Peyer's patch (tissue), 4 donors: ENCODE measurements around the gene GPS1. TPM values are rescaled to one million over a fixed set of nuclear protein-coding genes. Genes with fewer than 3 reads are reported as not detected.

Experiments used
- DNase-seq, 3 donors: peaks; one replicate each; pipeline ENCODE4 v3.0.0-alpha.2; 2017 to 2019
- H3K27ac ChIP-seq, 4 donors: fragments of 200-600 bp; sonication (generic); one replicate each; pipeline ENCODE4 v1.5.1; 2016 to 2019
- H3K27me3 ChIP-seq, 2 donors: fragments of 200-600 bp; sonication (generic); one replicate each; pipeline ENCODE4 v1.5.1; 2019
- H3K36me3 ChIP-seq, 3 donors: fragments of 200-600 bp; sonication (generic); one replicate each; pipeline ENCODE4 v1.5.1; 2016 to 2019
- H3K4me1 ChIP-seq, 4 donors: fragments of 200-600 bp; sonication (generic); one replicate each; pipeline ENCODE4 v1.5.1; 2016 to 2019
- H3K4me3 ChIP-seq, 4 donors: fragments of 200-600 bp; sonication (generic); 1 replicate in 3 of 4; 2 replicates in 1 of 4; pipeline ENCODE4 v1.5.1; 2016 to 2019; ENCODE audit warnings: mild to moderate bottlenecking in 1 of 4
- H3K9me3 ChIP-seq, 4 donors: fragments of 200-600 bp; sonication (generic); one replicate each; pipeline ENCODE4 v1.5.1; 2016 to 2019; ENCODE audit warnings: mild to moderate bottlenecking in 1 of 4
- POLR2A ChIP-seq, 2 donors: fragments of 450-650 bp; IDR thresholded peaks; one replicate each; pipeline ENCODE4 v1.5.1; 2017; ENCODE audit warnings: antibody characterized with exemption in 2 of 2, mild to moderate bottlenecking in 2 of 2, moderate library complexity in 2 of 2
- total RNA-seq, 4 donors: library from RNA; depleted of rRNA; stranded (reverse); fragments of >200 nt; gene quantifications; one replicate each; pipeline ENCODE4 v1.1.0, GENCODE V29; 2016
- TF ChIP-seq, protein P1 (sequence below), 6 experiments: fragments of 450-650 bp in 4 of 6; fragments of 200-600 bp in 2 of 6; sonication (generic) in 1 of 6; IDR thresholded peaks; one replicate each; pipeline ENCODE4 v1.5.1; 2017 to 2019; ENCODE audit warnings: antibody characterized with exemption in 6 of 6, mild to moderate bottlenecking in 3 of 6, moderate library complexity in 1 of 6

Gene GPS1
- total RNA-seq, 4 donors from 2014 or later, result 69.2 to 138 (median 88.5) TPM

GRCh38 chr17:82089723-82090548 is 38.2 kb downstream of the GPS1 start:
- H3K27ac ChIP-seq, result no peak overlapping the region
- no peak overlapping the region for H3K4me3 ChIP-seq
- no peaks in the 10 kb centered on the region for H3K9me3 ChIP-seq
- no peaks in the 10 kb centered on the region for H3K27me3 ChIP-seq
- H3K36me3 ChIP-seq, result peaks cover 0 to 100% (median 0%) of the 10 kb centered on the region in 3 donors
- no peak for TF ChIP-seq POLR2A (IDR thresholded peaks at IDR 0.05)
- TF ChIP-seq, protein P1, sequence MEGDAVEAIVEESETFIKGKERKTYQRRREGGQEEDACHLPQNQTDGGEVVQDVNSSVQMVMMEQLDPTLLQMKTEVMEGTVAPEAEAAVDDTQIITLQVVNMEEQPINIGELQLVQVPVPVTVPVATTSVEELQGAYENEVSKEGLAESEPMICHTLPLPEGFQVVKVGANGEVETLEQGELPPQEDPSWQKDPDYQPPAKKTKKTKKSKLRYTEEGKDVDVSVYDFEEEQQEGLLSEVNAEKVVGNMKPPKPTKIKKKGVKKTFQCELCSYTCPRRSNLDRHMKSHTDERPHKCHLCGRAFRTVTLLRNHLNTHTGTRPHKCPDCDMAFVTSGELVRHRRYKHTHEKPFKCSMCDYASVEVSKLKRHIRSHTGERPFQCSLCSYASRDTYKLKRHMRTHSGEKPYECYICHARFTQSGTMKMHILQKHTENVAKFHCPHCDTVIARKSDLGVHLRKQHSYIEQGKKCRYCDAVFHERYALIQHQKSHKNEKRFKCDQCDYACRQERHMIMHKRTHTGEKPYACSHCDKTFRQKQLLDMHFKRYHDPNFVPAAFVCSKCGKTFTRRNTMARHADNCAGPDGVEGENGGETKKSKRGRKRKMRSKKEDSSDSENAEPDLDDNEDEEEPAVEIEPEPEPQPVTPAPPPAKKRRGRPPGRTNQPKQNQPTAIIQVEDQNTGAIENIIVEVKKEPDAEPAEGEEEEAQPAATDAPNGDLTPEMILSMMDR (IDR thresholded peaks at IDR 0.05), result no peak
- no peak for DNase-seq
- H3K4me1 ChIP-seq, result no peaks in the 10 kb centered on the region

DNA sequence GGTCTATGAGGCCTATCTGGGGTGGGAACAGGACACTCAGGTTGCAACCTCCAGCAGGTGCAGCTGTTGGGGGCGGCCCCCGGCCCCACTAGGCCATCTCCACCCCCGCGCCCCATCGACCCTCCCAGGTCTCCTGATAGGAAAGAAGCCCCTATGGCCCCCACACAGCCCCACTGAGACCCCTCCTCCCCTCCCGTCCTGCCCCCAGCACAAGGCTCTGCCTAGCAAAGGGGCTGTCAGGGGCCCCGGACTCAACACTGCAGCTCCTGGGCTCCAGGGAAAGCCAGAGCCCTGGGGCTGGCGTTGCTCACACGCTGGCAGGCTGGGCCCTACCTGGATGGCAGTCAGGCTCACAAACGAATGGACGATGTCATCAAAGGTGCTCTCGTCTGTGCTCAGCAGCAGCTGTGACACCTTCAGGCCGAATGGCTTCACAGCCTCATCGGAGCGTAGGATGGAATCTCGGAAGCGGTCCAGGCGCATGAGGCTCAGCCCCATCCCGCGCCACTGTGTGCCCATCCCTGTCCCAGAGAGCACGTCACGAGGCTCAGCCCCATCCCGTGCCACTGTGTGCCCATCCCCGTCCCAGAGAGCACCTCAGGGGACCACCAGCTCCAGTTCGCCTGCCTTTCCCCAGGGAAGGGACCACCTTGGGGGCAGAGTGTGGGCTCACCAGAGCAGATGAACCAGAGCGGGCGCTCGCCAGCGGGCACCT is 39.0 kb downstream of the GPS1 start:
- H3K27ac ChIP-seq, result no peak overlapping the region
- H3K9me3 ChIP-seq, result no peaks in the 10 kb centered on the region
- H3K27me3 ChIP-seq, result no peaks in the 10 kb centered on the region
- TF ChIP-seq, protein P1 (IDR thresholded peaks at IDR 0.05), result no peak
- TF ChIP-seq POLR2A (IDR thresholded peaks at IDR 0.05), result no peak
- no peaks in the 10 kb centered on the region for H3K4me1 ChIP-seq
- no peak for DNase-seq
- H3K4me3 ChIP-seq, result no peak overlapping the region
- peaks cover 0 to 99% (median 0%) of the 10 kb centered on the region in 3 donors for H3K36me3 ChIP-seq

DNA sequence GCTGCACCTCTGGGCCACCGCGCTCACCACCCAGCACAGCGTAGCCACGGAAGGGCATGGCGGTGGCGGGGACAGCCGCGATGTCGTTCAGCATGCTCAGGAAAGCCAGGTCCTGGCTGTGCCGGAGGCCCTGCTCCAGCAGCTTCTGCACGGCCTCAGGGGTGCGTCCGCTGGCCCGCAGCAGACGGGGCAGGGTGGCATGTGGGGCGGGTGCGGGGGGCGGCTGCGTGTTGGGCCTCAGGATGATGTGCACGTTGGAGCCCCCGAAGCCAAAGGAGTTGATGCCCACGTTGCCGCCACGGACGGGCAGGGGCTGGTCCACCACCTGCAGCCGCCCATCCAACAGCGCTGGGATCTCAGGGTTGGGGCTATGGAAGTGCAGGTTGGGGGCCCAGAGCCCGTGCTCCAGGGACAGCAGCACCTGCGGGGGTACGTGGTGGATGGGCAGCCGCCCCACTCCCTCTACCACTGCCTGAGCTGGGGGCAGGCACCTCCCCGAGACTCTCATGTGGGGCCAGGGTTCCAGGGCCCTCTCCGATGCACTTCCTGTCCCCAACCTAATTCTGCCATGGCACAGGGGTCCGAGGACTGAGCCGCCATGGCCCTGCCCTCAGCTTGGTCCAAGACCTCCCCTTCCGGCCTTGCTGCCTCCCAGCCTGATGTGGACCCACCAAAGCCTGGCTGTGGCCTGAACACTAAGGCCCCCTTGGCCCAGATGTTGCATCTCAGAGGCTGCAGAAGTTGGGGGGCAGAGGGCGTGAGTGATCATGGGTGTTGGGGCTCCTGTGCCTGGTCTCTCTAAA is 39.8 kb downstream of the GPS1 start:
- Histone ChIP-seq H3K4me1 (peaks cover 0 to 5% (median 2%) of the 10 kb centered on the region in 4 donors), H3K27ac (no peak overlapping the region), H3K27me3 (no peaks in the 10 kb centered on the region), H3K36me3 (peaks cover 0 to 91% (median 0%) of the 10 kb centered on the region in 3 donors), H3K9me3 (no peaks in the 10 kb centered on the region), H3K4me3 (no peak overlapping the region)
- DNase-seq, result no peak
- TF ChIP-seq, protein P1 (IDR thresholded peaks at IDR 0.05), result no peak
- no peak for TF ChIP-seq POLR2A (IDR thresholded peaks at IDR 0.05)

GRCh38 chr17:82092094-82092586 is 40.4 kb downstream of the GPS1 start:
- Histone ChIP-seq H3K27ac (no peak overlapping the region), H3K27me3 (no peaks in the 10 kb centered on the region), H3K9me3 (no peaks in the 10 kb centered on the region), H3K4me3 (no peak overlapping the region), H3K36me3 (peaks cover 0 to 85% (median 0%) of the 10 kb centered on the region in 3 donors), H3K4me1 (peaks cover 0 to 12% (median 8%) of the 10 kb centered on the region in 4 donors)
- DNase-seq, result no peak
- no peak for TF ChIP-seq POLR2A (IDR thresholded peaks at IDR 0.05)
- TF ChIP-seq, protein P1 (IDR thresholded peaks at IDR 0.05), result no peak

- no peaks in the 10 kb centered on the region for H3K9me3 ChIP-seq
- H3K27me3 ChIP-seq, result no peaks in the 10 kb centered on the region
- H3K4me3 ChIP-seq, result no peak overlapping the region
- DNase-seq, result no peak
- H3K4me1 ChIP-seq, result peaks cover 0 to 14% (median 11%) of the 10 kb centered on the region in 4 donors
- peaks cover 0 to 80% (median 0%) of the 10 kb centered on the region in 3 donors for H3K36me3 ChIP-seq
- no peak overlapping the region for H3K27ac ChIP-seq
- TF ChIP-seq, protein P1 (IDR thresholded peaks at IDR 0.05), result no peak
- no peak for TF ChIP-seq POLR2A (IDR thresholded peaks at IDR 0.05)
Observed at GRCh38 chr17:82092628-82092994, 40.9 kb downstream of the GPS1 start.
